ENCODE measurements around the gene FOXE1. TPM values are rescaled to one million over a fixed set of nuclear protein-coding genes. Genes with fewer than 3 reads are reported as not detected.

Gene FOXE1
- total RNA-seq, 1 donor from 2014 or later, result not detected

DNA sequence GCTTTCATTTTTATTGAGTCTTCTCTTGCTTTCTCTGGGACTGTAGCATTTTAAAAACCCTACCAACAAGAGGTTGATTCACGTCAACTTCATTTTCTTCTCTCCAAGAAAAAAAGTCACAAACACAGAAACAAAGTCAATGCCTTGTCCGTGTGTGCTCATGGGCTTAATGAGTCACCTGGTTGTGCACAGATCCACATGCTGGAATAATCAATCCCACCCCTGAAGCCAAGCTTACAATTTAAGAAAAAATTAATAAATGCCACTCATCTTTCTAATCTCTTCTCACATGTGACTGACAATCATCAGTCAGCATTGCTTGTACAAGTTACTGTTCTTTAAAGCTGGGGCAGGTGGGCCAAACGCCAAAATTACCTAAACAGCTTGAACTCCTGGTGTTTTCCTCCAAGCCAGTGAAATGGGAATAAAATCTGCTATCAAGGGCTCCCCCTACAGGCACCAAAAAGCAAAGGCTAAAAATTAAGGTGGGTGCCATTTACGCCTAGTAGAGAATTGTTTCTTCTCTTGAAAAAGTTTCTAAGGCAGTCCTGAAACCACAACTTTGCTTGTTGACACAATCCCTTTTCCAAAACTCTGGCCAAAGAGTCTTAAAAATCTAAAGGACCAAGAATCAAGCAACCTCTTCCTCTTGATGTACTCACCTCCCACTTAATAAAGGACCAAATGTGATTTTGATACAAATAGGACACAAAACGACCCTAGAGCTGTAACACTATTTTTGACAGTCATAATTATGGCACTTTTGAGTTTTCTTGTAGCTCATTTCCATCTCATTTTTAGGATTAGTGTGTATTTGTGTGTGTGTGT is 47.9 kb downstream of the FOXE1 start:
- Mint-ChIP-seq H3K4me3 (no peak overlapping the region), H3K4me1 (peaks cover 21% of the 10 kb centered on the region), H3K9me3 (no peaks in the 10 kb centered on the region), H3K27me3 (no peaks in the 10 kb centered on the region), H3K27ac (no peak overlapping the region), H3K36me3 (ENCODE audit: low read depth) (peaks cover 60% of the 10 kb centered on the region)
- ChIA-PET POLR2A (interaction anchor here (0.8 to 1.4 kb wide), 2 partner anchors 22 to 105 kb away, joined by 4 read pairs; partner anchors contain the start of gene TRMO), CTCF (interaction anchor here (0.7 to 3.0 kb wide), 13 partner anchors 8 to 1047 kb away, joined by 3 to 11 read pairs (median 3); partner anchors contain the start of gene ZNF782)
- no peak for DNase-seq
- ATAC-seq (ENCODE audit: low read depth), result no peak
- intact Hi-C loops (cut with micrococcal nuclease), result loop anchor here (1.0 kb wide), 1 partner anchor 191 kb away; no protein-coding TSS in a partner anchor
- no peak for TF ChIP-seq CTCF (IDR thresholded peaks at IDR 0.05)

DNA sequence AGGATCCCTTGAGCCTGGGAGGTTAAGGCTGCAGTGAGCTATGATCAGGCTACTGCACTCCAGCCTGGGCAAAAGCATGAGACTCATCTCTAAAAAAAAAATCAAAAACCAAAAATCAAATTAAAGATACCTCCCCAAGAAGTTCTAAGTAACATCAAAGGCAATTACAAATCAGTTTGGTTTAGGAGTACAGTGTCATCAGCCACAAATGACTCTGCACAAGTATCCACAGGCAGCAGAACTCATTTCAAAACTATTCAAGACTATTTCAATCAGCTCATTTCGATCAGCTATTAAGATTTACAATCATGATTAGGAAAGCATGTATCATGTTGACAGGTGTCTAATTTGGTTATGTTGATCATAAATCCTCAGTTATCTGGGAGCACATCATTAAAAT is 50.2 kb downstream of the FOXE1 start:
- Mint-ChIP-seq H3K4me3 (no peak overlapping the region), H3K27me3 (no peaks in the 10 kb centered on the region), H3K4me1 (peaks cover 41% of the 10 kb centered on the region), H3K36me3 (ENCODE audit: low read depth) (peaks cover 62% of the 10 kb centered on the region), H3K9me3 (no peaks in the 10 kb centered on the region), H3K27ac (no peak overlapping the region)
- DNase-seq (no peak), ATAC-seq (ENCODE audit: low read depth) (no peak)
- intact Hi-C loops (cut with micrococcal nuclease), result no loop called here
- ChIA-PET CTCF (interaction anchor here (1.5 to 3.0 kb wide), 3 partner anchors 20 to 192 kb away, joined by 3 to 11 read pairs (median 6); no protein-coding TSS in a partner anchor), POLR2A (interaction anchor here (0.6 kb wide), 1 partner anchor 19 kb away, joined by 3 read pairs; the partner anchor contains the start of gene TRMO)
- no peak for TF ChIP-seq CTCF (IDR thresholded peaks at IDR 0.05)

DNA sequence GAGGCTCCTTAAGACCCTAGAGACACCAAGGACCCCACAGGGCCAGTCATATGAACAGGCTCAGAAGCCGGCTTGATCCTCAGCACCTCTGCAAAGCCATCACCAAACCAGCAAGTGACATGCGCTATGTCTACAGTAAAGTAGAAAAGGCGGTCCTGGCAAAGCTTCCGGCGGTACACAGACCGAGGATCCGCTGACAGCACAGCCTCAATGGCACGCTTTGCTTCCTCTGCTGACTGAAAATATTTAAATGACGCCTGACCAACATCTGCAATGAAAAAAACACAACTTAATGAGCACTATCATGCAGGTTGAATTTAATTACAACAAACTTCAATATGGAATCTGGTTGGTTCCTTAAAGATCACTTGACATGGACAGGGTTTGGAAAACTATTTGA is 51.7 kb downstream of the FOXE1 start:
- ChIA-PET CTCF (no interaction called here), POLR2A (interaction anchor here (1.6 kb wide), 1 partner anchor 17 kb away, joined by 5 read pairs; no protein-coding TSS in a partner anchor)
- Mint-ChIP-seq H3K4me1 (peaks cover 49% of the 10 kb centered on the region), H3K27me3 (no peaks in the 10 kb centered on the region), H3K27ac (no peak overlapping the region), H3K36me3 (ENCODE audit: low read depth) (peaks cover 71% of the 10 kb centered on the region), H3K4me3 (no peak overlapping the region), H3K9me3 (no peaks in the 10 kb centered on the region)
- ATAC-seq (ENCODE audit: low read depth) (no peak), DNase-seq (no peak)
- intact Hi-C loops (cut with micrococcal nuclease), result no loop called here
- TF ChIP-seq CTCF (IDR thresholded peaks at IDR 0.05), result no peak

- ChIA-PET POLR2A (interaction anchor here (0.6 to 1.6 kb wide), 2 partner anchors 16 to 1219 kb away, joined by 3 to 5 read pairs; no protein-coding TSS in a partner anchor), CTCF (interaction anchor here (1.5 kb wide), 1 partner anchor 16 kb away, joined by 3 read pairs; no protein-coding TSS in a partner anchor)
- H3K27me3 Mint-ChIP-seq, result no peaks in the 10 kb centered on the region
- no peak overlapping the region for H3K4me3 Mint-ChIP-seq
- intact Hi-C loops (cut with micrococcal nuclease), result no loop called here
- H3K9me3 Mint-ChIP-seq, result no peaks in the 10 kb centered on the region
- H3K36me3 Mint-ChIP-seq (ENCODE audit: low read depth), result peaks cover 74% of the 10 kb centered on the region
- DNase-seq, result no peak
- no peak for TF ChIP-seq CTCF (IDR thresholded peaks at IDR 0.05)
- H3K27ac Mint-ChIP-seq, result no peak overlapping the region
- peaks cover 49% of the 10 kb centered on the region for H3K4me1 Mint-ChIP-seq
- no peak for ATAC-seq (ENCODE audit: low read depth)
Measured at GRCh38 chr9:97905228-97905627, 52.2 kb downstream of the FOXE1 start.

Other genes with a start within 250 kb of the FOXE1 start
- gene TSTD2, start 219.9 kb upstream of the FOXE1 start, total RNA-seq, result 18.0 and 21.6 TPM in 2 replicates
- 31.3 and 36.3 TPM in 2 replicates for gene NCBP1, start 219.4 kb upstream of the FOXE1 start, total RNA-seq
- gene XPA, start 155.9 kb upstream of the FOXE1 start, total RNA-seq, result 14.4 and 18.1 TPM in 2 replicates
- gene TRMO, start 69.3 kb downstream of the FOXE1 start, total RNA-seq, result 25.3 and 32.4 TPM in 2 replicates
- gene HEMGN, start 84.9 kb downstream of the FOXE1 start, total RNA-seq, result 0.11 TPM in 1 of 2 replicates, not detected in the other
- gene ANP32B, start 130.1 kb downstream of the FOXE1 start, total RNA-seq, result 162 and 173 TPM in 2 replicates
- 21.6 and 21.8 TPM in 2 replicates for gene NANS, start 203.5 kb downstream of the FOXE1 start, total RNA-seq

Data from activated B cell treated with CpG ODN at 0.5 μM for 24 hours (primary cell).